HCT116 (cell line): ENCODE measurements around the gene PRR12. TPM values are rescaled to one million over a fixed set of nuclear protein-coding genes. Genes with fewer than 3 reads are reported as not detected.

Experiments
- ATAC-seq: fragments of 200-7000 bp; cut with Tn5 transposase; 2 replicates; pipeline ENCODE4 v1.9.1; 2020; ENCODE audit warnings: mild to moderate bottlenecking, moderate library complexity
- BruUV-seq: library from RNA; stranded (reverse); fragments of 400-500 nt; replicated peaks from 2 replicates; lab custom pipeline; 2021; lab: Mats Ljungman, UMichigan
- CTCF ChIA-PET: fragments of 300-600 bp; sonication (Branson Sonifier 250); formaldehyde crosslinking; loops from one replicate; lab custom pipeline; 2021; ENCODE audit warnings: antibody characterized with exemption; lab: Charles Lee
- POLR2A ChIA-PET: fragments of 300-600, 350-600 bp; sonication (Branson Sonifier 250); formaldehyde crosslinking; loops from one replicate; lab custom pipeline; 2021; ENCODE audit warnings: antibody characterized with exemption; lab: Charles Lee
- RAD21 ChIA-PET, 2 experiments: fragments of 300-600 bp; sonication (Branson Sonifier 250); formaldehyde crosslinking; loops; one replicate each; lab custom pipeline; 2023; ENCODE audit warnings: low total read pairs in 2 of 2; ENCODE audit not compliant: uncharacterized antibody in 2 of 2, unreplicated experiment in 2 of 2, low non-redundant PET in 1 of 2; lab: Charles Lee
- DNase-seq: peaks from one replicate; pipeline ENCODE4 v3.0.0-alpha.2; 2010; ENCODE audit warnings: low read depth, low spot score
- H2AFZ ChIP-seq: fragments of 200-600 bp; shearing (Covaris generic), sonication (generic); 2 replicates; pipeline ENCODE4 v1.6.1; 2017; ENCODE audit warnings: low read depth, mixed run types, mixed read lengths, antibody characterized with exemption, low read length; ENCODE audit not compliant: poor library complexity, severe bottlenecking
- H3K27ac ChIP-seq: 2 replicates; pipeline ENCODE4 v1.5.1; 2012; ENCODE audit warnings: low read depth, low read length
- H3K27me3 ChIP-seq: fragments of 200-600 bp; sonication (generic); 2 replicates; pipeline ENCODE4 v1.6.1; 2016; ENCODE audit warnings: mixed run types, low read length, mixed read lengths; ENCODE audit not compliant: insufficient read depth
- H3K36me3 ChIP-seq, 2 experiments: fragments of 200-500 bp in 1 of 2; fragments of 200-600 bp in 1 of 2; sonication (Bioruptor generic) in 1 of 2; sonication (generic) in 1 of 2; 2 replicates each; pipeline versions ENCODE4 v1.5.1 to v1.6.1; 2014 to 2016; ENCODE audit warnings: low read length in 2 of 2, inconsistent platforms in 1 of 2, mixed read lengths in 1 of 2, mixed run types in 1 of 2; ENCODE audit not compliant: insufficient read depth in 2 of 2, control insufficient read depth in 1 of 2
- H3K4me1 ChIP-seq, 2 experiments: fragments of 200-600 bp in 1 of 2; sonication (generic) in 1 of 2; 2 replicates each; pipeline versions ENCODE4 v1.5.1 to v1.6.1; 2012 to 2017; ENCODE audit warnings: low read length in 2 of 2, inconsistent platforms in 1 of 2, mild to moderate bottlenecking in 1 of 2, mixed read lengths in 1 of 2, mixed run types in 1 of 2, moderate library complexity in 1 of 2; ENCODE audit not compliant: insufficient read depth in 2 of 2, control insufficient read depth in 1 of 2
- H3K4me2 ChIP-seq: fragments of 200-600 bp; sonication (generic); 2 replicates; pipeline ENCODE4 v1.6.1; 2017; ENCODE audit warnings: mixed run types, low read length, mixed read lengths
- H3K4me3 ChIP-seq, 2 experiments: fragments of 200-600 bp in 1 of 2; sonication (generic) in 1 of 2; replicated peaks in 1 of 2; 2 replicates each; pipeline ENCODE4 v1.5.1; 2011 to 2016; ENCODE audit warnings: low read length in 2 of 2, control low read depth in 1 of 2, low read depth in 1 of 2, mild to moderate bottlenecking in 1 of 2, mixed read lengths in 1 of 2, mixed run types in 1 of 2
- H3K79me2 ChIP-seq: fragments of 200-600 bp; sonication (generic); 2 replicates; pipeline ENCODE4 v1.6.1; 2017; ENCODE audit warnings: mild to moderate bottlenecking, mixed run types, low read length, moderate library complexity, mixed read lengths; ENCODE audit not compliant: insufficient read depth
- H3K9ac ChIP-seq: fragments of 200-600 bp; sonication (generic); 2 replicates; pipeline ENCODE4 v1.6.1; 2016; ENCODE audit warnings: low read length, mixed read lengths
- H3K9me2 ChIP-seq: fragments of 200-600 bp; sonication (generic), shearing (Covaris generic); 2 replicates; pipeline ENCODE4 v1.6.1; 2017; ENCODE audit warnings: mixed run types, mild to moderate bottlenecking, moderate library complexity; ENCODE audit not compliant: insufficient read depth
- H3K9me3 ChIP-seq, 2 experiments: fragments of 200-500 bp in 1 of 2; fragments of 200-600 bp in 1 of 2; sonication (Bioruptor generic) in 1 of 2; sonication (generic) in 1 of 2; 2 replicates each; pipeline ENCODE4 v1.6.1; 2014 to 2017; ENCODE audit warnings: low read length in 2 of 2, mixed read lengths in 2 of 2, inconsistent platforms in 1 of 2, low read depth in 1 of 2, mild to moderate bottlenecking in 1 of 2, mixed run types in 1 of 2, moderate library complexity in 1 of 2; ENCODE audit not compliant: control insufficient read depth in 1 of 2, insufficient read depth in 1 of 2
- H4K20me1 ChIP-seq: fragments of 200-600 bp; sonication (generic), shearing (Covaris generic); 2 replicates; pipeline ENCODE4 v1.6.1; 2017; ENCODE audit warnings: mixed run types, mild to moderate bottlenecking, moderate library complexity; ENCODE audit not compliant: insufficient read depth
- CBX3 ChIP-seq: IDR thresholded peaks from 2 replicates; pipeline ENCODE4 v1.6.1; 2012; ENCODE audit warnings: low read depth
- CEBPB ChIP-seq: IDR thresholded peaks from 2 replicates; pipeline ENCODE4 v1.6.1; 2012; ENCODE audit warnings: low read depth
- ELF1 ChIP-seq: IDR thresholded peaks from 2 replicates; pipeline ENCODE4 v1.6.1; 2012; ENCODE audit warnings: low read depth, borderline replicate concordance
- EZH2 ChIP-seq: fragments of 200-600 bp; sonication (generic); IDR thresholded peaks from 2 replicates; pipeline ENCODE4 v1.6.1; 2017; ENCODE audit warnings: antibody characterized with exemption, mixed run types
- EZH2phosphoT487 ChIP-seq: fragments of 200-600 bp; IDR thresholded peaks from 2 replicates; pipeline ENCODE4 v1.6.1; 2018; ENCODE audit warnings: antibody characterized with exemption, borderline replicate concordance
- MAX ChIP-seq: IDR thresholded peaks from 2 replicates; pipeline ENCODE4 v1.6.1; 2012
- POLR2A ChIP-seq: IDR thresholded peaks from 2 replicates; pipeline ENCODE4 v1.7.0; 2011; ENCODE audit warnings: borderline replicate concordance; ENCODE audit not compliant: insufficient read depth, insufficient read length; ENCODE audit errors: extremely low read depth
- RAD21 ChIP-seq: IDR thresholded peaks from 2 replicates; pipeline ENCODE4 v1.6.1; 2012; ENCODE audit warnings: low read depth, mild to moderate bottlenecking
- SIN3A ChIP-seq: IDR thresholded peaks from 2 replicates; pipeline ENCODE4 v1.6.1; 2012; ENCODE audit warnings: low read depth
- SP1 ChIP-seq: IDR thresholded peaks from 2 replicates; pipeline ENCODE4 v1.6.1; 2012; ENCODE audit warnings: low read depth
- TCF7L2 ChIP-seq: IDR thresholded peaks from 2 replicates; pipeline ENCODE4 v1.7.0; 2011; ENCODE audit warnings: borderline replicate concordance, inconsistent platforms; ENCODE audit not compliant: insufficient read depth, insufficient read length; ENCODE audit errors: extremely low read depth
- YY1 ChIP-seq: IDR thresholded peaks from 2 replicates; pipeline ENCODE4 v1.6.1; 2011; ENCODE audit warnings: low read length, low read depth, moderate library complexity, mild to moderate bottlenecking; ENCODE audit not compliant: insufficient replicate concordance; ENCODE audit errors: extremely low read depth
- ZFX ChIP-seq: fragments of 450-650 bp; IDR thresholded peaks from 2 replicates; pipeline ENCODE4 v1.6.1; 2017
- intact Hi-C: fragments of 100-400 bp; cut with micrococcal nuclease; formaldehyde crosslinking; loops from 2 replicates; pipeline ENCODE4 v1.10.0; 2022
- total RNA-seq: library from RNA; stranded (reverse); gene quantifications from one replicate; pipeline ENCODE4 v1.2.1, GENCODE V29; 2021; ENCODE audit not compliant: unreplicated experiment
- TF ChIP-seq, protein P1 (sequence below): IDR thresholded peaks from 2 replicates; pipeline ENCODE4 v1.6.1; 2012; ENCODE audit warnings: low read depth

PRR12 gene
- total RNA-seq, 1 experiment from 2014 or later, result 26.9 TPM

DNA sequence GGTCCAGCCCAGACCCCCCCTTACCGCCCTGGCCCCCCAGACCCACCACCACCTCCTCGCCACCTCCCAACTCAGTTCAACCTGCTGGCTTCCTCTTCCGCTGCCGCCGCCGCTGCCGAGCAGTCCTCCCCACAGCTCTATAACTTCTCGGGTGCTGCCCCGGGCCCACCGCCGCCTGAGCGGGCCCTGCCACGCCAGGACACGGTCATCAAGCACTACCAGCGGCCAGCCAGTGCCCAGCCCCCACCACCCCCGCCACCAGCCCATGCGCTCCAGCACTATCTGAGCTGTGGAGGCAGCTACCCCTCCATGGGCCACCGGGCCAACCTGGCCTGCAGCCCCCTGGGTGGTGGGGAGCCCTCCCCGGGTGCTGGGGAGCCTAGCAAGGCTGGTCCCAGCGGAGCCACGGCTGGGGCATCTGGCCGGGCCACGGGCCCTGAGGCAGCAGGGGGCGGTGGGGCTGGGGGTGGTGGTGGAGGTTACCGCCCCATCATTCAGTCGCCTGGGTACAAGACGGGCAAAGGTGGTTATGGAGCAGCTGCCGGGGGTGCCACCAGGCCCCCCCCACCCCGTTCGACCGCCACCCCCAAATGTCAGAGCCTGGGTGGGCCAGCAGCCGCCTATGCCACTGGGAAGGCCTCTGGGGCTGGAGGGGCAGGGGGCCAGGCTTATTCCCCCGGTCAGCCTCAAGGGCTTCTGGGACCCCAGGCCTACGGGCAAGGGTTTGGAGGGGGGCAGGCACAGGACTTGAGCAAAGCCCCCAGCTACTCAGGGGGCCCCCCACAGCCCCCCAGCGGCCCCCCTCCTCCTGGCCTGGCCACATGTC, 4.2 kb downstream of the PRR12 start:
- TF ChIP-seq CEBPB (no peak), EZH2phosphoT487 (no peak), POLR2A (no peak), SIN3A (no peak), RAD21 (no peak), EZH2 (no peak), MAX (no peak), TCF7L2 (no peak), ELF1 (no peak), CBX3 (no peak), ZFX (no peak), SP1 (no peak), YY1 (no peak)
- TF ChIP-seq, protein P1, sequence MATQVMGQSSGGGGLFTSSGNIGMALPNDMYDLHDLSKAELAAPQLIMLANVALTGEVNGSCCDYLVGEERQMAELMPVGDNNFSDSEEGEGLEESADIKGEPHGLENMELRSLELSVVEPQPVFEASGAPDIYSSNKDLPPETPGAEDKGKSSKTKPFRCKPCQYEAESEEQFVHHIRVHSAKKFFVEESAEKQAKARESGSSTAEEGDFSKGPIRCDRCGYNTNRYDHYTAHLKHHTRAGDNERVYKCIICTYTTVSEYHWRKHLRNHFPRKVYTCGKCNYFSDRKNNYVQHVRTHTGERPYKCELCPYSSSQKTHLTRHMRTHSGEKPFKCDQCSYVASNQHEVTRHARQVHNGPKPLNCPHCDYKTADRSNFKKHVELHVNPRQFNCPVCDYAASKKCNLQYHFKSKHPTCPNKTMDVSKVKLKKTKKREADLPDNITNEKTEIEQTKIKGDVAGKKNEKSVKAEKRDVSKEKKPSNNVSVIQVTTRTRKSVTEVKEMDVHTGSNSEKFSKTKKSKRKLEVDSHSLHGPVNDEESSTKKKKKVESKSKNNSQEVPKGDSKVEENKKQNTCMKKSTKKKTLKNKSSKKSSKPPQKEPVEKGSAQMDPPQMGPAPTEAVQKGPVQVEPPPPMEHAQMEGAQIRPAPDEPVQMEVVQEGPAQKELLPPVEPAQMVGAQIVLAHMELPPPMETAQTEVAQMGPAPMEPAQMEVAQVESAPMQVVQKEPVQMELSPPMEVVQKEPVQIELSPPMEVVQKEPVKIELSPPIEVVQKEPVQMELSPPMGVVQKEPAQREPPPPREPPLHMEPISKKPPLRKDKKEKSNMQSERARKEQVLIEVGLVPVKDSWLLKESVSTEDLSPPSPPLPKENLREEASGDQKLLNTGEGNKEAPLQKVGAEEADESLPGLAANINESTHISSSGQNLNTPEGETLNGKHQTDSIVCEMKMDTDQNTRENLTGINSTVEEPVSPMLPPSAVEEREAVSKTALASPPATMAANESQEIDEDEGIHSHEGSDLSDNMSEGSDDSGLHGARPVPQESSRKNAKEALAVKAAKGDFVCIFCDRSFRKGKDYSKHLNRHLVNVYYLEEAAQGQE, result no peak
- no peaks in the 10 kb centered on the region for H3K9me2 ChIP-seq
- BruUV-seq, result no TSS peak
- no peak for ATAC-seq
- RAD21 ChIA-PET, result no interaction called here
- no peak overlapping the region for H3K4me3 ChIP-seq
- intact Hi-C loops, result loop anchor here (5.0 kb wide), 1 partner anchor 82 kb away; the partner anchor contains the start of gene PRMT1
- POLR2A ChIA-PET, result no interaction called here
- H4K20me1 ChIP-seq, result peaks cover 8% of the 10 kb centered on the region; the same call in 1 of the 2 replicates
- no peak overlapping the region; the same call in 1 of the 2 replicates for H3K27ac ChIP-seq
- no peak overlapping the region for H3K4me2 ChIP-seq
- H3K36me3 ChIP-seq, result peaks cover 24 to 38% of the 10 kb centered on the region in 2 experiments; a peak in 3 of 4 replicates
- H3K9me3 ChIP-seq, result no peaks in the 10 kb centered on the region
- peaks cover 6 to 27% of the 10 kb centered on the region in 2 experiments; a peak in 3 of 4 replicates for H3K4me1 ChIP-seq
- no peaks in the 10 kb centered on the region for H3K27me3 ChIP-seq
- H3K79me2 ChIP-seq, result peaks cover 65% of the 10 kb centered on the region
- H2AFZ ChIP-seq, result no peak overlapping the region
- no peak for DNase-seq
- CTCF ChIA-PET, result no interaction called here
- H3K9ac ChIP-seq, result no peak overlapping the region
